Activated CD4-positive, alpha-beta T cell treated with anti-CD3 and anti-CD28 coated beads for 48 hours (primary cell): Measurements from ENCODE around the gene INTS11.
A peak's percentile ranks its signal among the peaks of the same experiment; 100 is the strongest.

ENCODE experiments used
- DNase-seq: peaks from one replicate; pipeline ENCODE4 v3.0.0-alpha.2; 2020

INTS11 gene

GRCh38 chr1:1312450-1313314, 11.8 kb downstream of the INTS11 start:
- no peak for DNase-seq

GRCh38 chr1:1311107-1312104, 13.1 kb downstream of the INTS11 start:
- DNase-seq = no peak

- no peak for DNase-seq
These were observed 13.9 kb downstream of the INTS11 start for GRCh38 chr1:1310476-1311053.

GRCh38 chr1:1310109-1310385, 14.4 kb downstream of the INTS11 start:
- DNase-seq = no peak

- DNase-seq = peak; percentile 36
These were observed 15.0 kb downstream of the INTS11 start for GRCh38 chr1:1309251-1310108.

GRCh38 chr1:1308756-1309250, 15.7 kb downstream of the INTS11 start:
- DNase-seq = no peak

GRCh38 chr1:1307923-1308755, 16.3 kb downstream of the INTS11 start, which contains the start of the genes ACAP3 and PUSL1:
TSS of gene ACAP3 (minus strand) at chr1:1307930. CDS start at chr1:1307815, 115 bp downstream.
TSS of gene PUSL1 (plus strand) at chr1:1308597. CDS start at chr1:1308644, 47 bp downstream.
- DNase-seq = peak; percentile 92

- DNase-seq = no peak
These were observed 17.1 kb downstream of the INTS11 start for GRCh38 chr1:1307261-1307922.

GRCh38 chr1:1306661-1307260, 17.7 kb downstream of the INTS11 start:
- no peak for DNase-seq

- peak; percentile 42 for DNase-seq
These were observed 18.3 kb downstream of the INTS11 start for GRCh38 chr1:1306070-1306660.

- DNase-seq = peak; percentile 70
These were observed 19.0 kb downstream of the INTS11 start for GRCh38 chr1:1305300-1306069.

GRCh38 chr1:1304331-1305299, 19.8 kb downstream of the INTS11 start:
- DNase-seq = no peak

GRCh38 chr1:1303736-1304135, 20.7 kb downstream of the INTS11 start:
- DNase-seq = no peak

- no peak for DNase-seq
These were observed 21.4 kb downstream of the INTS11 start for GRCh38 chr1:1302951-1303509.

GRCh38 chr1:1302006-1302430, 22.4 kb downstream of the INTS11 start:
- DNase-seq = no peak

- DNase-seq = no peak
These were observed 24.1 kb downstream of the INTS11 start for GRCh38 chr1:1300352-1300739.

- DNase-seq = peak; percentile 41
These were observed 24.6 kb downstream of the INTS11 start for GRCh38 chr1:1299686-1300351.
